Midbrain (tissue), 1 donor: ENCODE results near the gene SHROOM1.

ENCODE experiments used
- DNase-seq: peaks from one replicate; lab custom pipeline; 2025; lab: John Stamatoyannopoulos, UW

SHROOM1 gene

GRCh38 chr5:132777209-132778069, 53.0 kb downstream of the SHROOM1 start, which contains the start of gene SEPTIN8:
Gene SEPTIN8, minus strand, starts transcription at chr5:132777239. Its CDS starts 102 bp downstream, at chr5:132777137.
- peak; percentile 74 for DNase-seq

GRCh38 chr5:132776938-132777208, 53.6 kb downstream of the SHROOM1 start:
- DNase-seq = no peak

- peak; percentile 61 for DNase-seq
These were observed 54.1 kb downstream of the SHROOM1 start for GRCh38 chr5:132776131-132776937.

- DNase-seq = no peak
These were observed 54.9 kb downstream of the SHROOM1 start for GRCh38 chr5:132775476-132775961.

GRCh38 chr5:132774896-132775295, 55.6 kb downstream of the SHROOM1 start:
- DNase-seq = no peak

GRCh38 chr5:132774406-132774805, 56.0 kb downstream of the SHROOM1 start:
- no peak for DNase-seq

GRCh38 chr5:132773601-132774355, 56.7 kb downstream of the SHROOM1 start:
- DNase-seq = no peak

- DNase-seq = peak; percentile 38
These were observed 57.3 kb downstream of the SHROOM1 start for GRCh38 chr5:132773114-132773513.

- DNase-seq = no peak
These were observed 58.0 kb downstream of the SHROOM1 start for GRCh38 chr5:132772291-132773070.
